ENCODE results near the gene ZNF780A.

ZNF780A gene

GRCh38 chr19:40134866-40135265, 44.1 kb upstream of the ZNF780A start:
- no peaks in the 10 kb centered on the region for H3K9me2 ChIP-seq (replicated peaks; ENCODE audit: insufficient read depth, low read length)
- TF ChIP-seq EZH2phosphoT487 (conservative IDR thresholded peaks at IDR 0.05; ENCODE audit: low read length): no peak
- no peak for TF ChIP-seq CTCF (IDR thresholded peaks at IDR 0.05; ENCODE audit: insufficient read depth, low read length, poor library complexity, severe bottlenecking)

GRCh38 chr19:40133491-40133890, 42.7 kb upstream of the ZNF780A start:
- Histone ChIP-seq H3K9ac (ENCODE audit: low read length) (no peak overlapping the region), H3K9me2 (replicated peaks; ENCODE audit: insufficient read depth, low read length) (no peaks in the 10 kb centered on the region), H3K36me3 (ENCODE audit: low read length) (no peaks in the 10 kb centered on the region), H4K20me1 (ENCODE audit: low read depth, low read length) (no peaks in the 10 kb centered on the region), H2AFZ (ENCODE audit: low read depth, low read length, severe bottlenecking) (no peak overlapping the region), H3K79me2 (ENCODE audit: insufficient read depth, low read length) (no peaks in the 10 kb centered on the region), H3F3A (ENCODE audit: insufficient read depth) (no peaks in the 10 kb centered on the region), H3K9me3 (ENCODE audit: insufficient read depth, low read length) (no peaks in the 10 kb centered on the region), H3K4me3 (ENCODE audit: insufficient read depth, low read length, poor library complexity, severe bottlenecking) (no peak overlapping the region), H3K27ac (ENCODE audit: low read depth, low read length) (no peak overlapping the region), H3K4me2 (ENCODE audit: low read depth, low read length, poor library complexity, severe bottlenecking) (no peak overlapping the region), H3K27me3 (ENCODE audit: low read length) (no peaks in the 10 kb centered on the region)
- no peak for TF ChIP-seq CTCF (IDR thresholded peaks at IDR 0.05; ENCODE audit: insufficient read depth, low read length, poor library complexity, severe bottlenecking)
- TF ChIP-seq EZH2phosphoT487 (conservative IDR thresholded peaks at IDR 0.05; ENCODE audit: low read length): no peak

More at GRCh38 chr19:40134866-40135265, 44.1 kb upstream of the ZNF780A start:
- no peaks in the 10 kb centered on the region for H3F3A ChIP-seq (ENCODE audit: insufficient read depth)
- no peak overlapping the region for H3K4me2 ChIP-seq (ENCODE audit: low read depth, low read length, poor library complexity, severe bottlenecking)
- H3K9ac ChIP-seq (ENCODE audit: low read length): no peak overlapping the region
- no peak overlapping the region for H2AFZ ChIP-seq (ENCODE audit: low read depth, low read length, severe bottlenecking)
- H3K36me3 ChIP-seq (ENCODE audit: low read length): no peaks in the 10 kb centered on the region
- H3K4me3 ChIP-seq (ENCODE audit: insufficient read depth, low read length, poor library complexity, severe bottlenecking): no peak overlapping the region
- no peaks in the 10 kb centered on the region for H3K9me3 ChIP-seq (ENCODE audit: insufficient read depth, low read length)
- no peak overlapping the region for H3K27ac ChIP-seq (ENCODE audit: low read depth, low read length)
- no peaks in the 10 kb centered on the region for H4K20me1 ChIP-seq (ENCODE audit: low read depth, low read length)
- H3K79me2 ChIP-seq (ENCODE audit: insufficient read depth, low read length): no peaks in the 10 kb centered on the region
- H3K27me3 ChIP-seq (ENCODE audit: low read length): no peaks in the 10 kb centered on the region

- Histone ChIP-seq H4K20me1 (ENCODE audit: low read depth, low read length) (no peaks in the 10 kb centered on the region), H3K27ac (ENCODE audit: low read depth, low read length) (no peak overlapping the region), H3K9me2 (replicated peaks; ENCODE audit: insufficient read depth, low read length) (no peaks in the 10 kb centered on the region), H2AFZ (ENCODE audit: low read depth, low read length, severe bottlenecking) (no peak overlapping the region), H3K27me3 (ENCODE audit: low read length) (no peaks in the 10 kb centered on the region), H3K9me3 (ENCODE audit: insufficient read depth, low read length) (no peaks in the 10 kb centered on the region), H3K9ac (ENCODE audit: low read length) (no peak overlapping the region), H3K4me3 (ENCODE audit: insufficient read depth, low read length, poor library complexity, severe bottlenecking) (no peak overlapping the region), H3K36me3 (ENCODE audit: low read length) (no peaks in the 10 kb centered on the region), H3F3A (ENCODE audit: insufficient read depth) (no peaks in the 10 kb centered on the region), H3K79me2 (ENCODE audit: insufficient read depth, low read length) (no peaks in the 10 kb centered on the region), H3K4me2 (ENCODE audit: low read depth, low read length, poor library complexity, severe bottlenecking) (no peak overlapping the region)
- TF ChIP-seq CTCF (IDR thresholded peaks at IDR 0.05; ENCODE audit: insufficient read depth, low read length, poor library complexity, severe bottlenecking): no peak
- TF ChIP-seq EZH2phosphoT487 (conservative IDR thresholded peaks at IDR 0.05; ENCODE audit: low read length): no peak
Observed at GRCh38 chr19:40130013-40130412, 39.3 kb upstream of the ZNF780A start.

Measured in SU-DHL-6 (cell line).